ENCODE data around the gene VAC14.

VAC14 gene

GRCh38 chr16:70670175-70670574 lies 130.8 kb downstream of the VAC14 start:
- DNase-seq (ENCODE audit: extremely low read depth, insufficient read length), result no peak
- TF ChIP-seq CTCF (IDR thresholded peaks at IDR 0.05; ENCODE audit: insufficient read depth, low read length, poor library complexity, severe bottlenecking), result no peak
- no peaks in the 10 kb centered on the region for H3K36me3 ChIP-seq (ENCODE audit: control insufficient read depth, insufficient read depth, low read length)
- no peaks in the 10 kb centered on the region for H3K27me3 ChIP-seq (replicated peaks; ENCODE audit: control insufficient read depth, insufficient read depth, low read length)
- no peak overlapping the region for H3K4me3 ChIP-seq (replicated peaks; ENCODE audit: low read depth, low read length)

- H3K36me3 ChIP-seq (ENCODE audit: control insufficient read depth, insufficient read depth, low read length), result no peaks in the 10 kb centered on the region
- no peak for TF ChIP-seq CTCF (IDR thresholded peaks at IDR 0.05; ENCODE audit: insufficient read depth, low read length, poor library complexity, severe bottlenecking)
- DNase-seq (ENCODE audit: extremely low read depth, insufficient read length), result no peak
- H3K4me3 ChIP-seq (replicated peaks; ENCODE audit: low read depth, low read length), result no peak overlapping the region
- H3K27me3 ChIP-seq (replicated peaks; ENCODE audit: control insufficient read depth, insufficient read depth, low read length), result no peaks in the 10 kb centered on the region
Measured at GRCh38 chr16:70665806-70666735, 134.9 kb downstream of the VAC14 start.

- DNase-seq (ENCODE audit: extremely low read depth, insufficient read length), result no peak
- no peaks in the 10 kb centered on the region for H3K36me3 ChIP-seq (ENCODE audit: control insufficient read depth, insufficient read depth, low read length)
- no peaks in the 10 kb centered on the region for H3K27me3 ChIP-seq (replicated peaks; ENCODE audit: control insufficient read depth, insufficient read depth, low read length)
- TF ChIP-seq CTCF (IDR thresholded peaks at IDR 0.05; ENCODE audit: insufficient read depth, low read length, poor library complexity, severe bottlenecking), result no peak
- no peak overlapping the region for H3K4me3 ChIP-seq (replicated peaks; ENCODE audit: low read depth, low read length)
Measured at GRCh38 chr16:70665113-70665694, 135.8 kb downstream of the VAC14 start.

GRCh38 chr16:70664325-70665112 lies 136.4 kb downstream of the VAC14 start:
- Histone ChIP-seq H3K4me3 (replicated peaks; ENCODE audit: low read depth, low read length) (no peak overlapping the region), H3K27me3 (replicated peaks; ENCODE audit: control insufficient read depth, insufficient read depth, low read length) (no peaks in the 10 kb centered on the region), H3K36me3 (ENCODE audit: control insufficient read depth, insufficient read depth, low read length) (no peaks in the 10 kb centered on the region)
- no peak for TF ChIP-seq CTCF (IDR thresholded peaks at IDR 0.05; ENCODE audit: insufficient read depth, low read length, poor library complexity, severe bottlenecking)
- no peak for DNase-seq (ENCODE audit: extremely low read depth, insufficient read length)

- Histone ChIP-seq H3K36me3 (ENCODE audit: control insufficient read depth, insufficient read depth, low read length) (no peaks in the 10 kb centered on the region), H3K4me3 (replicated peaks; ENCODE audit: low read depth, low read length) (no peak overlapping the region), H3K27me3 (replicated peaks; ENCODE audit: control insufficient read depth, insufficient read depth, low read length) (no peaks in the 10 kb centered on the region)
- no peak for TF ChIP-seq CTCF (IDR thresholded peaks at IDR 0.05; ENCODE audit: insufficient read depth, low read length, poor library complexity, severe bottlenecking)
- no peak for DNase-seq (ENCODE audit: extremely low read depth, insufficient read length)
Measured at GRCh38 chr16:70663524-70664324, 137.2 kb downstream of the VAC14 start.

All from GM06990 (cell line).